ENCODE results near the gene SCAF4. TPM values are rescaled to one million over a fixed set of nuclear protein-coding genes. Genes with fewer than 3 reads are reported as not detected.
"Not testable (repeated sequence)": the region's sequence is repeated elsewhere in the genome, so short reads cannot be mapped to it uniquely, and the experiment has no call there.

SCAF4 gene
- total and polyA plus RNA-seq, 8 donors = 8.2 to 15.1 (median 10.5) TPM

- TF ChIP-seq, protein P1, sequence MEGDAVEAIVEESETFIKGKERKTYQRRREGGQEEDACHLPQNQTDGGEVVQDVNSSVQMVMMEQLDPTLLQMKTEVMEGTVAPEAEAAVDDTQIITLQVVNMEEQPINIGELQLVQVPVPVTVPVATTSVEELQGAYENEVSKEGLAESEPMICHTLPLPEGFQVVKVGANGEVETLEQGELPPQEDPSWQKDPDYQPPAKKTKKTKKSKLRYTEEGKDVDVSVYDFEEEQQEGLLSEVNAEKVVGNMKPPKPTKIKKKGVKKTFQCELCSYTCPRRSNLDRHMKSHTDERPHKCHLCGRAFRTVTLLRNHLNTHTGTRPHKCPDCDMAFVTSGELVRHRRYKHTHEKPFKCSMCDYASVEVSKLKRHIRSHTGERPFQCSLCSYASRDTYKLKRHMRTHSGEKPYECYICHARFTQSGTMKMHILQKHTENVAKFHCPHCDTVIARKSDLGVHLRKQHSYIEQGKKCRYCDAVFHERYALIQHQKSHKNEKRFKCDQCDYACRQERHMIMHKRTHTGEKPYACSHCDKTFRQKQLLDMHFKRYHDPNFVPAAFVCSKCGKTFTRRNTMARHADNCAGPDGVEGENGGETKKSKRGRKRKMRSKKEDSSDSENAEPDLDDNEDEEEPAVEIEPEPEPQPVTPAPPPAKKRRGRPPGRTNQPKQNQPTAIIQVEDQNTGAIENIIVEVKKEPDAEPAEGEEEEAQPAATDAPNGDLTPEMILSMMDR (IDR thresholded peaks at IDR 0.05) = no peak
- H3K4me1 ChIP-seq = no peaks in the 10 kb centered on the region
- ATAC-seq (no peak), FAIRE-seq (no peak), DNase-seq (no peak)
- 93 to 95% methylated on average over 5 of the region's 5 CpGs for WGBS, 2 donors
- no peak overlapping the region for H3K27ac ChIP-seq
- intact Hi-C loops (cut with DNase I) = no loop called here
- H3K4me3 ChIP-seq = no peak overlapping the region
- H3K9me3 ChIP-seq = no peaks in the 10 kb centered on the region
- H3K36me3 ChIP-seq = no peaks in the 10 kb centered on the region
- no peaks in the 10 kb centered on the region for H3K27me3 ChIP-seq
Observed at GRCh38 chr21:31741116-31741515, 9.2 kb upstream of the SCAF4 start.

DNA sequence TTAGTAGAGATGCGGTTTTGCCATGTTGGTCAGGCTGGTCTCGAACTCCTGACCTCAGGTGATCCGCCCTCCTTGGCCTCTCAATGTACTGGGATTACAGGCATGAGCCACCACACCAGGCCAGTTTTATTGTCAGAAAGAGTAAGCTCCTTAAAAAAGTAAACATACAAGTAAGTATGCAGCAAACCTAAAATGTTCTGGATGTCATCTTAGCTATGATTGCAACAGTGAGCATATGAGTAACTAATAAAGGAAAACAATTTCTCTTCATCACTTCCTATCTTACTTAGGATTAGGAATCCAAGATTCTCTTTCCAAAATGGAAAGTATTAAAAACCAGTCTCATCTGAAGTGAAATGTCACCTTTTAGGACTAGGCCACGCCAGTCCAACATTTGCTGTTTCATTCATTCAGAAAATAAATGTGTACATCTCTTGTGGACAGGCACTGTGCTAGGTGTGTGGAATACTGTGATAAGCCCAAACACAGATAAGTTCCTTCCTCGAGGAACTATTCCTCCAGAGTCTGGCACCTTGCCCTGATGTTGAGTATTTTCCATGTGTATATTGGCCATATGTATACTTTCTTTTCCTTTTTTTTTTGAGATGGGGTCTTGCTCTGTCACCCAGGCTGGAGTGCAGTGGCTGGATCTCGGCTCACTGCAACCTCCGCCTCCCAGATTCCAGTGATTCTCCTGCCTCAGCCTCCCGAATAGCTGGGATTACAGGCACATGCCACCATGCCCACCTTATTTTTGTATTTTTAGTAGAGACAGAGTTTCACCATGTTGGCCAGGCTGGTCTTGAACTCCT, 5.9 kb upstream of the SCAF4 start:
- ATAC-seq; H3K4me3 ChIP-seq; H3K27ac ChIP-seq; DNase-seq; H3K9me3 ChIP-seq; H3K36me3 ChIP-seq; FAIRE-seq; intact Hi-C loops (cut with DNase I); H3K27me3 ChIP-seq; H3K4me1 ChIP-seq: not testable (repeated sequence)
- 83 to 84% methylated on average over 8 of the region's 8 CpGs for WGBS, 2 donors

GRCh38 chr21:31735511-31735992, 3.6 kb upstream of the SCAF4 start:
- Histone ChIP-seq H3K4me3 (no peak overlapping the region), H3K27me3 (no peaks in the 10 kb centered on the region), H3K4me1 (peaks cover 0 to 12% (median 8%) of the 10 kb centered on the region in 3 donors), H3K36me3 (no peaks in the 10 kb centered on the region), H3K27ac (no peak overlapping the region), H3K9me3 (no peaks in the 10 kb centered on the region)
- intact Hi-C loops (cut with DNase I) = no loop called here
- no peak for ATAC-seq
- TF ChIP-seq, protein P1 (IDR thresholded peaks at IDR 0.05) = no peak
- no peak for DNase-seq
- no peak for FAIRE-seq
- WGBS, 2 donors = 83 to 88% methylated on average over 4 of the region's 4 CpGs

GRCh38 chr21:31733551-31734149, 1.7 kb upstream of the SCAF4 start:
- intact Hi-C loops (cut with DNase I) = no loop called here
- no peak for ATAC-seq
- no peak for FAIRE-seq

More at GRCh38 chr21:31733551-31734149, 1.7 kb upstream of the SCAF4 start:
- H3K27me3 ChIP-seq = no peaks in the 10 kb centered on the region
- WGBS, 2 donors = 28 to 44% methylated on average over 6 of the region's 6 CpGs
- no peaks in the 10 kb centered on the region for H3K9me3 ChIP-seq
- H3K27ac ChIP-seq = no peak overlapping the region
- no peaks in the 10 kb centered on the region for H3K36me3 ChIP-seq
- peaks cover 17 to 31% (median 27%) of the 10 kb centered on the region in 3 donors for H3K4me1 ChIP-seq
- TF ChIP-seq, protein P1 (IDR thresholded peaks at IDR 0.05) = no peak
- no peak for DNase-seq
- no peak overlapping the region for H3K4me3 ChIP-seq

Data from pancreas (tissue), 10 donors.